ENCODE measurements around the gene VPS8. TPM values are rescaled to one million over a fixed set of nuclear protein-coding genes. Genes with fewer than 3 reads are reported as not detected.

Gene VPS8
- total and polyA plus RNA-seq, 2 of the 8 experiments (the other 6 are each of a cell fraction or from before 2014, with no cell fraction given): 13.0 to 41.0 TPM

DNA sequence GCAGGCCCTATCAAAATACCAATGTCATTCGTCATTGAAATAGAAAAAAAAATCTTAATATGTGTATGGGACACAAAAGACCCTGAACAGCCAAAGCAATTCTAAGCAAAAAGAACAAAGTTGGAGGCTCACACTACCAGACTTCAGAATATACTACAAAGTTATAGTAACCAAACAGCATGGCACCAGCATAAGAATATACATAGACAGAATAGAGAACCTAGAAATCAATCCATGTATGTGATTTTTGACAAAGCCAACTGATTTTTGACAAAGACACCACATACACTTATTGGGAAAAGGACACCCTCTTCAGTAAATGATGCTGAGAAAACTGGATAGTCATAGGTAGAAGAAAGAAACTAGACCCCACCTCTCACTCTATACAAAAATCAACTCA, 245.9 kb downstream of the VPS8 start (continued):
- TF ChIP-seq PHF8 (conservative IDR thresholded peaks at IDR 0.05; ENCODE audit: low read depth, low read length) (no peak), POLR2AphosphoS5 (IDR thresholded peaks at IDR 0.05; ENCODE audit: low read depth, low read length) (no peak)
